Mesenchymal stem cell (in vitro differentiated cells and primary cell): Measurements from ENCODE around the gene CASKIN2.
A peak's percentile ranks its signal among the peaks of the same experiment; 100 is the strongest.

ENCODE experiments used
- DNase-seq: peaks from one replicate; pipeline ENCODE4 v3.0.0-alpha.2; 2013
- H2AFZ ChIP-seq: one replicate; pipeline ENCODE4 v1.6.1; 2013; ENCODE audit warnings: low read depth, mild to moderate bottlenecking, control low read depth, inconsistent platforms, low read length, moderate library complexity
- H2AK5ac ChIP-seq: 2 replicates; pipeline ENCODE4 v1.6.1; 2013; ENCODE audit warnings: low read length, moderate library complexity, mild to moderate bottlenecking, inconsistent platforms; ENCODE audit not compliant: severe bottlenecking
- H2BK120ac ChIP-seq: one replicate; pipeline ENCODE4 v1.6.1; 2013; ENCODE audit warnings: low read depth, mild to moderate bottlenecking, inconsistent platforms, low read length, moderate library complexity
- H2BK12ac ChIP-seq, 2 experiments: one replicate each; pipeline ENCODE4 v1.6.1; 2013; ENCODE audit warnings: inconsistent platforms in 2 of 2, low read length in 2 of 2, mild to moderate bottlenecking in 2 of 2, moderate library complexity in 2 of 2, control low read depth in 1 of 2
- H2BK15ac ChIP-seq: one replicate; pipeline ENCODE4 v1.6.1; 2013; ENCODE audit warnings: mild to moderate bottlenecking, low read depth, inconsistent platforms; ENCODE audit not compliant: poor library complexity, severe bottlenecking
- H2BK5ac ChIP-seq: 2 replicates; pipeline ENCODE4 v1.6.1; 2013; ENCODE audit warnings: low read depth, mild to moderate bottlenecking, low read length, control low read depth, inconsistent platforms; ENCODE audit not compliant: poor library complexity, severe bottlenecking
- H3K14ac ChIP-seq, 2 experiments: one replicate each; pipeline ENCODE4 v1.6.1; 2013; ENCODE audit warnings: inconsistent platforms in 2 of 2, low read length in 2 of 2, control low read depth in 1 of 2, mild to moderate bottlenecking in 1 of 2, moderate library complexity in 1 of 2
- H3K18ac ChIP-seq, 2 experiments: one replicate each; pipeline ENCODE4 v1.6.1; 2013; ENCODE audit warnings: inconsistent platforms in 2 of 2, low read length in 2 of 2, control low read depth in 1 of 2, low read depth in 1 of 2, mild to moderate bottlenecking in 1 of 2
- H3K23ac ChIP-seq, 2 experiments: one replicate each; pipeline ENCODE4 v1.6.1; 2013; ENCODE audit warnings: inconsistent platforms in 2 of 2, low read length in 2 of 2, mild to moderate bottlenecking in 2 of 2, moderate library complexity in 2 of 2, control low read depth in 1 of 2
- H3K27ac ChIP-seq: 2 replicates; pipeline ENCODE4 v1.5.1; 2013; ENCODE audit warnings: mild to moderate bottlenecking, moderate library complexity, low read length, control low read depth, inconsistent platforms; ENCODE audit not compliant: poor library complexity, severe bottlenecking
- H3K27me3 ChIP-seq, 2 experiments: 2 replicates each; pipeline versions ENCODE4 v1.6.1 to v1.7.0; 2013; ENCODE audit warnings: low read length in 2 of 2, mild to moderate bottlenecking in 2 of 2, moderate library complexity in 2 of 2, control low read depth in 1 of 2, inconsistent platforms in 1 of 2; ENCODE audit not compliant: control insufficient read depth in 1 of 2, insufficient read depth in 1 of 2
- H3K36me3 ChIP-seq, 2 experiments: 2 replicates each; pipeline versions ENCODE4 v1.6.1 to v1.7.0; 2013; ENCODE audit warnings: low read length in 2 of 2, control low read depth in 1 of 2, inconsistent platforms in 1 of 2, low read depth in 1 of 2, mild to moderate bottlenecking in 1 of 2; ENCODE audit not compliant: insufficient read depth in 2 of 2, control insufficient read depth in 1 of 2
- H3K4ac ChIP-seq, 2 experiments: one replicate each; pipeline ENCODE4 v1.6.1; 2013; ENCODE audit warnings: inconsistent platforms in 2 of 2, low read length in 2 of 2, mild to moderate bottlenecking in 2 of 2, moderate library complexity in 2 of 2, control low read depth in 1 of 2, low read depth in 1 of 2
- H3K4me1 ChIP-seq: 2 replicates; pipeline ENCODE4 v1.6.1; 2013; ENCODE audit warnings: low read depth, low read length, control low read depth; ENCODE audit not compliant: control insufficient read depth, insufficient read depth
- H3K4me2 ChIP-seq: 2 replicates; pipeline ENCODE4 v1.6.1; 2013; ENCODE audit warnings: low read length, mild to moderate bottlenecking, inconsistent platforms; ENCODE audit not compliant: poor library complexity, severe bottlenecking
- H3K4me3 ChIP-seq, 2 experiments: 2 replicates each; pipeline versions ENCODE4 v1.5.1 to v1.7.0; 2013; ENCODE audit warnings: low read length in 2 of 2, mild to moderate bottlenecking in 2 of 2, control low read depth in 1 of 2, low read depth in 1 of 2; ENCODE audit not compliant: insufficient read depth in 1 of 2
- H3K79me1 ChIP-seq: replicated peaks from 2 replicates; pipeline ENCODE4 v1.6.1; 2013; ENCODE audit warnings: mild to moderate bottlenecking, control low read depth, low read length, inconsistent platforms; ENCODE audit not compliant: poor library complexity, severe bottlenecking
- H3K9ac ChIP-seq: 2 replicates; pipeline ENCODE4 v1.7.0; 2013; ENCODE audit warnings: mild to moderate bottlenecking, low read length, moderate library complexity
- H3K9me3 ChIP-seq: 2 replicates; pipeline ENCODE4 v1.7.0; 2013; ENCODE audit warnings: mild to moderate bottlenecking, low read length; ENCODE audit not compliant: control insufficient read depth
- H4K8ac ChIP-seq: one replicate; pipeline ENCODE4 v1.6.1; 2013; ENCODE audit warnings: inconsistent platforms, mild to moderate bottlenecking, low read length, moderate library complexity
- H4K91ac ChIP-seq: one replicate; pipeline ENCODE4 v1.6.1; 2013; ENCODE audit warnings: mild to moderate bottlenecking, low read length, inconsistent platforms
- WGBS: methylation state at CpG from one replicate; pipeline ENCODE4 v1.1.7; 2013; ENCODE audit warnings: mixed read lengths; 5-methylcytosine and 5-hydroxymethylcytosine counted together

Gene CASKIN2

DNA sequence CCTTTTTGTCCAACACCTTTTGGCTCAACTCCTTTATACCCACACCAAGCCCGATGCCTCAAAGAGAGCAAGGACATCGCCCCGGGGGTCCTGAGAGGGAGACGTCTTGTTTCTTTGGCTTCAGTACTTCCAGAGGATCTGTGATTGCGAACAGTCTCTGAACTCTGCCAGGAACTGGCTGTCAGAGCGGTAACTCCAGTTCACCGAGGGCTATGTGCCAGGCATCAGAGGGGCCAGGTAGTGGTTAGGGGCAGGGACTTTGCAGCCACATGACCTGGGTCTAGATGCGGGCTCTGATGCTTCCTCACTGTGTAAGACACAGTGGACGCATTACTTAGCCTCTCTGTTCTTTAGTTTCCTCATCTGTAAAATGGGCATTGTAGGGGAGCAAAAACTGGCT, 31.8 kb upstream of the CASKIN2 start:
- no peak overlapping the region for H3K4me2 ChIP-seq
- H4K8ac ChIP-seq, result no peak overlapping the region
- H2BK120ac ChIP-seq, result no peak overlapping the region
- H3K9ac ChIP-seq, result no peak overlapping the region
- no peak overlapping the region for H2BK12ac ChIP-seq
- peaks cover 23% of the 10 kb centered on the region for H3K4me1 ChIP-seq
- H3K4me3 ChIP-seq, result no peak overlapping the region
- WGBS, result 95% methylated on average over 9 of the region's 9 CpGs
- H3K9me3 ChIP-seq, result no peaks in the 10 kb centered on the region
- no peak overlapping the region for H3K4ac ChIP-seq
- H2BK5ac ChIP-seq, result no peak overlapping the region
- H3K14ac ChIP-seq, result no peak overlapping the region
- H2AFZ ChIP-seq, result no peak overlapping the region
- H4K91ac ChIP-seq, result no peak overlapping the region
- no peaks in the 10 kb centered on the region for H3K36me3 ChIP-seq
- DNase-seq, result no peak
- H3K23ac ChIP-seq, result no peak overlapping the region
- H3K27ac ChIP-seq, result no peak overlapping the region
- no peaks in the 10 kb centered on the region for H3K79me1 ChIP-seq
- H2BK15ac ChIP-seq, result no peak overlapping the region
- H3K27me3 ChIP-seq, result peaks cover 4 to 66% of the 10 kb centered on the region in 2 experiments
- no peak overlapping the region for H2AK5ac ChIP-seq
- no peak overlapping the region for H3K18ac ChIP-seq

DNA sequence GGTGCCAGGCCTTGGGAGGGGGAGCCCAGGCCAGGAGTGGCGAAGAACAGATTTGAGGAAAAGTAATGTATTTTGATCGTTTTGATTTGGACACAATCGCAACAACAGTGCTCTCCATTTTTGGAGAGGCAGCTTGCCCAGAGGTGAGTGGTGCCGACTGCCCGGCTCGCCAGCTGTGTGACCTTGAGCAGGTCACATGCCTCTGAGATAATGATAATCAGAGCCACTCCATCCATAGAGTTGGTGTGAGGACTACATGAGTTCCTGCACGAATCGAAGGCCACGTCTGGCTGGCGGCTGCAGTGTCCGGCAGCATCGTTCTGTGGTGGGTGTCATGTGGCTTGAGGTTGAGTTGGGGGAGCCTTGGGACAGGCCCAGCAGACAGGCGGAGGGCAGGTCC, 30.8 kb upstream of the CASKIN2 start:
- Histone ChIP-seq H3K79me1 (no peaks in the 10 kb centered on the region), H2AFZ (no peak overlapping the region), H3K18ac (no peak overlapping the region), H3K36me3 (no peaks in the 10 kb centered on the region), H3K9ac (no peak overlapping the region), H4K8ac (no peak overlapping the region), H3K14ac (no peak overlapping the region), H2BK15ac (no peak overlapping the region), H3K23ac (no peak overlapping the region), H3K4me1 (peaks cover 24% of the 10 kb centered on the region), H3K27ac (no peak overlapping the region), H3K4me2 (no peak overlapping the region), H2AK5ac (no peak overlapping the region), H3K4me3 (no peak overlapping the region), H3K27me3 (peaks cover 4 to 71% of the 10 kb centered on the region in 2 experiments), H4K91ac (no peak overlapping the region), H3K4ac (no peak overlapping the region), H2BK5ac (no peak overlapping the region), H2BK12ac (no peak overlapping the region), H2BK120ac (no peak overlapping the region), H3K9me3 (no peaks in the 10 kb centered on the region)
- DNase-seq, result no peak
- 96% methylated on average over 13 of the region's 13 CpGs for WGBS

DNA sequence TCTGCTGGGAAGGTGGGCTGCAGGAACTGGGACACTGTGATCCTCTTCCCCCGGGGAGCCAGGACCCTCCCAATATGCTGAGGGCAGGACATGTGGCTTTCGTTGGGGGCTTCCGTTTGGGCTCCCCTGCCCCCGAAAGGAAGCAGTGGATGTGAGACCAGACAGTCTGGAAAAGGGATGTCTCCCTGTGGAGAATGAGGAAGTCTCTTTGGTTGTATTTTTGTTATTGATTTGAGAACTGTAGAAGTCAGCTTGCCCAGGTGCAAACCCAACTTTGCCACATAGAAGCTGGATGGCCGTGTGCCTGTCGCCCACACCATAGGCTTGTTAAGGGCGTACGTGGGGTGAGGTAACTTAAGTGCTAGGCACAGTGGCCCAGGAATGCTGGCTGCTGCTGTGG, 28.9 kb upstream of the CASKIN2 start:
- Histone ChIP-seq H3K9ac (no peak overlapping the region), H3K36me3 (peaks cover 0 to 2% of the 10 kb centered on the region in 2 experiments), H3K27ac (no peak overlapping the region), H2BK12ac (no peak overlapping the region), H3K27me3 (peaks cover 4 to 75% of the 10 kb centered on the region in 2 experiments), H3K23ac (no peak overlapping the region), H3K4me3 (no peak overlapping the region), H2BK5ac (no peak overlapping the region), H2BK120ac (no peak overlapping the region), H4K91ac (no peak overlapping the region), H2AFZ (no peak overlapping the region), H3K4me1 (peaks cover 31% of the 10 kb centered on the region), H3K4ac (peak overlapping the region in 1 of 2 experiments; percentile 8), H3K18ac (no peak overlapping the region), H2AK5ac (no peak overlapping the region), H3K14ac (no peak overlapping the region), H2BK15ac (no peak overlapping the region), H3K9me3 (no peaks in the 10 kb centered on the region), H3K79me1 (no peaks in the 10 kb centered on the region), H3K4me2 (no peak overlapping the region), H4K8ac (no peak overlapping the region)
- DNase-seq, result no peak
- 78% methylated on average over 8 of the region's 8 CpGs for WGBS

DNA sequence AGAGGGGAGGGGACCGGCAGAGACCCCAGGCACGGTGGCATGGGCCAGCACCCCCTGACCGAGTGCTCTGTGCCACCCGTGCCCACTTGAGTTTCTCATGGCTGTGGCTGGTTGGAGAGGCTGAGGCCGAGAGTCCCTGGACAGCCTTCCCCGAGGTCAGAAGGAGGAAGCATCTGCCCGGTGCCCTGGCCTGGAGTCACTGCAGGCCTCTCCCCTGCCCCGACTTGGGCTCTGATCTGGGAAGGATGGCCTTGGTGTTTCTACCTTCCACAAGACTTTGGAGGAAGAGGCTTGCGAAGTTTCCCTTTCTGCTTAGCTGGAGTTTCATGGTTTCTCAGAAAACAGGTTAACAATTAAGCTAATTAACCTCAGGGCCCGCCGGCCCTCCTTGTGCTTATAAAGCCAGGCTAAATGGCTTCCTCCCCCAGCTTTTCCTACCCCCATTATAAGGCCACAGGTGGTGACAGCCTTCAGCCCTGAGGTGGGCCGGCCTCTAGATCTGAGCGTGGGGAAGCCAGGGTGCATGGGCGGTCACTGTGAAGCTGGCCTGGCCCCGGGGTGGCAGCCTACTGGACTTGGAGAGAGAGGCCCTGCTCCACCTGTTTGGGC, 27.5 kb upstream of the CASKIN2 start:
- Histone ChIP-seq H2AFZ (no peak overlapping the region), H2BK15ac (peak overlapping the region; percentile 83), H2BK12ac (no peak overlapping the region), H3K9me3 (no peaks in the 10 kb centered on the region), H3K4me3 (no peak overlapping the region), H4K8ac (no peak overlapping the region), H3K4ac (no peak overlapping the region), H3K18ac (no peak overlapping the region), H2BK5ac (no peak overlapping the region), H3K27me3 (peaks cover 4 to 72% of the 10 kb centered on the region in 2 experiments), H2AK5ac (no peak overlapping the region), H3K79me1 (no peaks in the 10 kb centered on the region), H3K27ac (no peak overlapping the region), H3K14ac (no peak overlapping the region), H3K4me1 (peaks cover 30% of the 10 kb centered on the region), H3K36me3 (peaks cover 0 to 2% of the 10 kb centered on the region in 2 experiments), H2BK120ac (no peak overlapping the region), H4K91ac (no peak overlapping the region), H3K4me2 (no peak overlapping the region), H3K9ac (no peak overlapping the region), H3K23ac (no peak overlapping the region)
- DNase-seq, result no peak
- 95% methylated on average over 15 of the region's 15 CpGs for WGBS
